ENCODE results near the gene TYSND1. TPM values are rescaled to one million over a fixed set of nuclear protein-coding genes. Genes with fewer than 3 reads are reported as not detected.

TYSND1 gene
- polyA plus RNA-seq, 3 donors: 8.6 to 11.2 (median 11.2) TPM

DNA sequence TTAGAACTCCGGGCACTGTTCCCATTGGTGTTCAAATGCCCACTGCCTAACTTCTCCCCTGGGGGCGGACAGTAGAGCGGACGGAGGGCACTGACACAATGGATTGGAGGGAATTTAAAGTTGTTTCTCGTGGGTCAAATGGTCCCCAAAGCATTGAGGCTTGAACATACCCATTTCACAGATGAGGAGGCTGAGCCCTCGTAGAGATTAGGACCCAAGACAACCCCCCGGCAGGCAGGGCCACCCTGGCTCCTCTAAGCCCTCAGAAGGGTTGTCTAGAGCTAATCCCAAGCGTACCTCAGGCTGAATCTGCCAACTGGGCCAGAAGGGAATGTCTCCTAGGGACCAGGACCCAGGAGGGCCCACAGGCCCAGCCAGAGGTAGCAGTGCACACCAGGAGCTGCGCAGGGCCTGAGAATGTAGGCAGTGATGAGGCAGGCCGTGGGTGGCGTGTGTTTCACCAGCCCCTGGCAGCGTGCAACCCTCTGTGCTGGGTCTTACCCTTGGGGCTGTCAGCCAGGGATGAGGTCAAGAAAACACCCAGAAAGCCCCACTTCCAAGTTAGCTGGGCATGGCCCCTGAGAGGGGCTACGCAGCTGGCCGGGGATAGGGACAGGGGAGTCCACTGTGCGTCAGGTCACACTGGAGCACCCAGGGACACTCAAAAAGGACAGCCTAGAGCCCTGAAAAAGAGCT lies 19.7 kb downstream of the TYSND1 start:
- no peak overlapping the region for H2AFZ ChIP-seq (ENCODE audit: insufficient read depth, low read depth, low read length, poor library complexity, severe bottlenecking)
- peaks cover 2 to 9% (median 4%) of the 10 kb centered on the region in 7 donors for H3K9me3 Mint-ChIP-seq
- TF ChIP-seq, protein P1, sequence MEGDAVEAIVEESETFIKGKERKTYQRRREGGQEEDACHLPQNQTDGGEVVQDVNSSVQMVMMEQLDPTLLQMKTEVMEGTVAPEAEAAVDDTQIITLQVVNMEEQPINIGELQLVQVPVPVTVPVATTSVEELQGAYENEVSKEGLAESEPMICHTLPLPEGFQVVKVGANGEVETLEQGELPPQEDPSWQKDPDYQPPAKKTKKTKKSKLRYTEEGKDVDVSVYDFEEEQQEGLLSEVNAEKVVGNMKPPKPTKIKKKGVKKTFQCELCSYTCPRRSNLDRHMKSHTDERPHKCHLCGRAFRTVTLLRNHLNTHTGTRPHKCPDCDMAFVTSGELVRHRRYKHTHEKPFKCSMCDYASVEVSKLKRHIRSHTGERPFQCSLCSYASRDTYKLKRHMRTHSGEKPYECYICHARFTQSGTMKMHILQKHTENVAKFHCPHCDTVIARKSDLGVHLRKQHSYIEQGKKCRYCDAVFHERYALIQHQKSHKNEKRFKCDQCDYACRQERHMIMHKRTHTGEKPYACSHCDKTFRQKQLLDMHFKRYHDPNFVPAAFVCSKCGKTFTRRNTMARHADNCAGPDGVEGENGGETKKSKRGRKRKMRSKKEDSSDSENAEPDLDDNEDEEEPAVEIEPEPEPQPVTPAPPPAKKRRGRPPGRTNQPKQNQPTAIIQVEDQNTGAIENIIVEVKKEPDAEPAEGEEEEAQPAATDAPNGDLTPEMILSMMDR (IDR thresholded peaks at IDR 0.05): no peak
- H3K27me3 Mint-ChIP-seq (ENCODE audit: low read depth in 3 of 3): peaks cover 7 to 10% (median 8%) of the 10 kb centered on the region in 3 donors
- peaks cover 15% of the 10 kb centered on the region for H3K4me1 Mint-ChIP-seq
- peaks cover 0 to 5% of the 10 kb centered on the region in 2 donors for H3K9me3 ChIP-seq (replicated peaks in 1 of 2; ENCODE audit: control insufficient read depth in 1 of 2, insufficient read depth in 1 of 2, low read length in 2 of 2)
- H3K36me3 Mint-ChIP-seq: no peaks in the 10 kb centered on the region
- H3K4me3 Mint-ChIP-seq: no peak overlapping the region
- no peak overlapping the region for H3K9ac ChIP-seq (ENCODE audit: insufficient read depth, low read length, poor library complexity, severe bottlenecking)
- H3K4me3 ChIP-seq (replicated peaks in 1 of 3; ENCODE audit: low read depth in 2 of 3, low read length in 3 of 3): no peak overlapping the region
- peaks cover under 1 to 5% of the 10 kb centered on the region in 2 donors for H3K4me1 ChIP-seq (ENCODE audit: control insufficient read depth in 1 of 2, insufficient read depth in 2 of 2, low read length in 2 of 2)
- no peaks in the 10 kb centered on the region for H3K36me3 ChIP-seq (replicated peaks in 1 of 2; ENCODE audit: control insufficient read depth in 1 of 2, insufficient read depth in 2 of 2, low read length in 2 of 2)
- no peak overlapping the region for H3K4me2 ChIP-seq (replicated peaks; ENCODE audit: extremely low read depth, low read length, poor library complexity, severe bottlenecking)
- 91% methylated on average over 10 of the region's 15 CpGs for WGBS (ENCODE audit: insufficient coverage)
- peaks cover under 1 to 5% of the 10 kb centered on the region in 2 donors for H3K27me3 ChIP-seq (ENCODE audit: control insufficient read depth in 2 of 2, insufficient read depth in 2 of 2, low read length in 2 of 2)
- intact Hi-C loops (cut with micrococcal nuclease): no loop called here
- H3K79me2 ChIP-seq (ENCODE audit: insufficient read depth, low read length): no peaks in the 10 kb centered on the region
- DNase-seq: no peak
- no peak overlapping the region for H3K27ac Mint-ChIP-seq
- H4K20me1 ChIP-seq (ENCODE audit: insufficient read depth, low read length): no peaks in the 10 kb centered on the region
- no peak overlapping the region for H3K27ac ChIP-seq (ENCODE audit: low read depth in 1 of 2, low read length in 2 of 2)

DNA sequence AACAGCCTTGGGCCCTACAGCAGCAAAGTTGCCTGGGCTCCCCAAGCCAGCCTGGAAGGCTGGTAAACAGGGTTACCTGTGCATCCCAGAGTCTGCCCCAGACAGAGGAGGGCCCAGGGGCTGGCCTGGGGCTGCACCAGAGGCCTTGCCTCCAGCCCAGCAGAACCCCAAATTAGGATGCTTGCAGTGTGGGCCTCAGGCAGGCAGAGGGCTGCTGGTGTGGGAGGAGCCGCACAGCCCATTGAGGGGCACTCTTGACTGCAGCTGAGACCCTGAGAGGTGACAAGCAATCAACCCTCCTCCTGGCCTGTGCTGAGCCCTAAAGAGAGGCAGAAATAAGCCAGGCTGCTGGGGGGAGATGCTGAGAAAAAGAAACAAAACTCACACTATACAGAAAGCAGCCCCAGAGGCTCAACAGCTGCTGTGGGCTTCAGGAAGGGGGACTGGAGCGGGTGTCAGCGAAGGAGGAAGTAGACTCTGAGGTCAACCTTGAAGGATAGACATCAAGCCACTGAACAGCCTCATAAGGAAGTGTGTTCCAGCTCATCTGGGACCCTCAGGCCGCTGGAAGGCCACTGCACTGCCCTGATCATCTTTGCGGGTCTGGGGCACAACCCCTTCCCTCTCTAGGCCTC lies 20.5 kb downstream of the TYSND1 start:
- Histone ChIP-seq H3K79me2 (ENCODE audit: insufficient read depth, low read length) (no peaks in the 10 kb centered on the region), H3K4me2 (replicated peaks; ENCODE audit: extremely low read depth, low read length, poor library complexity, severe bottlenecking) (no peak overlapping the region), H3K36me3 (replicated peaks in 1 of 2; ENCODE audit: control insufficient read depth in 1 of 2, insufficient read depth in 2 of 2, low read length in 2 of 2) (no peaks in the 10 kb centered on the region), H3K4me3 (replicated peaks in 1 of 3; ENCODE audit: low read depth in 2 of 3, low read length in 3 of 3) (no peak overlapping the region), H3K27me3 (ENCODE audit: control insufficient read depth in 2 of 2, insufficient read depth in 2 of 2, low read length in 2 of 2) (no peaks in the 10 kb centered on the region), H4K20me1 (ENCODE audit: insufficient read depth, low read length) (no peaks in the 10 kb centered on the region), H2AFZ (ENCODE audit: insufficient read depth, low read depth, low read length, poor library complexity, severe bottlenecking) (no peak overlapping the region), H3K9ac (ENCODE audit: insufficient read depth, low read length, poor library complexity, severe bottlenecking) (no peak overlapping the region), H3K9me3 (replicated peaks in 1 of 2; ENCODE audit: control insufficient read depth in 1 of 2, insufficient read depth in 1 of 2, low read length in 2 of 2) (peaks cover 0 to 5% of the 10 kb centered on the region in 2 donors), H3K27ac (ENCODE audit: low read depth in 1 of 2, low read length in 2 of 2) (no peak overlapping the region), H3K4me1 (ENCODE audit: control insufficient read depth in 1 of 2, insufficient read depth in 2 of 2, low read length in 2 of 2) (peaks cover 0 to 3% of the 10 kb centered on the region in 2 donors)
- H3K27ac Mint-ChIP-seq: no peak overlapping the region
- H3K4me1 Mint-ChIP-seq: peaks cover 12% of the 10 kb centered on the region
- peaks cover 0 to 5% (median 2%) of the 10 kb centered on the region in 3 donors for H3K27me3 Mint-ChIP-seq (ENCODE audit: low read depth in 3 of 3)
- 0% methylated on average over 1 of the region's 5 CpGs for WGBS (ENCODE audit: insufficient coverage)
- no peaks in the 10 kb centered on the region for H3K36me3 Mint-ChIP-seq
- no peak for DNase-seq
- intact Hi-C loops (cut with micrococcal nuclease): no loop called here
- no peak overlapping the region for H3K4me3 Mint-ChIP-seq
- TF ChIP-seq, protein P1 (IDR thresholded peaks at IDR 0.05): no peak
- peaks cover 2 to 9% (median 4%) of the 10 kb centered on the region in 7 donors for H3K9me3 Mint-ChIP-seq
